SU-DHL-6 (cell line): ENCODE measurements around the gene GTF3C1.

Experiments used
- H2AFZ ChIP-seq: fragments of 200-600 bp; sonication (generic); 2 replicates; pipeline ENCODE4 v1.6.1; 2014; ENCODE audit warnings: low read depth, mild to moderate bottlenecking, moderate library complexity, mixed read lengths, antibody characterized with exemption, low read length; ENCODE audit not compliant: severe bottlenecking
- H3F3A ChIP-seq: fragments of 200-600 bp; shearing (Covaris generic); 2 replicates; pipeline ENCODE4 v1.6.0; 2016; ENCODE audit warnings: antibody characterized with exemption, mild to moderate bottlenecking; ENCODE audit not compliant: insufficient read depth
- H3K27ac ChIP-seq: fragments of 200-600 bp; sonication (generic); 2 replicates; pipeline ENCODE4 v1.5.1; 2016; ENCODE audit warnings: low read depth, mild to moderate bottlenecking, low read length, moderate library complexity, mixed read lengths
- H3K27me3 ChIP-seq: fragments of 200-600 bp; sonication (generic), shearing (Covaris generic); 2 replicates; pipeline ENCODE4 v1.6.0; 2014; ENCODE audit warnings: mild to moderate bottlenecking, low read length
- H3K36me3 ChIP-seq: fragments of 200-600 bp; sonication (generic); 2 replicates; pipeline ENCODE4 v1.6.1; 2014; ENCODE audit warnings: mild to moderate bottlenecking, low read length, mixed read lengths
- H3K4me2 ChIP-seq: fragments of 300-600, 200-600 bp; shearing (Covaris generic), sonication (generic); 2 replicates; pipeline ENCODE4 v1.6.0; 2014; ENCODE audit warnings: low read length, low read depth, mild to moderate bottlenecking; ENCODE audit not compliant: poor library complexity, severe bottlenecking
- H3K4me3 ChIP-seq: fragments of 200-600 bp; sonication (generic); 2 replicates; pipeline ENCODE4 v1.5.1; 2014; ENCODE audit warnings: antibody characterized with exemption, low read length, mild to moderate bottlenecking, mixed read lengths; ENCODE audit not compliant: insufficient read depth, poor library complexity, severe bottlenecking
- H3K79me2 ChIP-seq: fragments of 200-600 bp; sonication (generic); 2 replicates; pipeline ENCODE4 v1.6.1; 2014; ENCODE audit warnings: mild to moderate bottlenecking, low read length, moderate library complexity; ENCODE audit not compliant: insufficient read depth
- H3K9ac ChIP-seq: fragments of 200-600 bp; sonication (generic); 2 replicates; pipeline ENCODE4 v1.7.0; 2014; ENCODE audit warnings: mild to moderate bottlenecking, low read length
- H3K9me2 ChIP-seq: fragments of 200-600 bp; sonication (generic); replicated peaks from 2 replicates; pipeline ENCODE4 v1.6.1; 2014; ENCODE audit warnings: low read length; ENCODE audit not compliant: insufficient read depth
- H3K9me3 ChIP-seq: fragments of 200-600 bp; sonication (generic); 2 replicates; pipeline ENCODE4 v1.6.1; 2014; ENCODE audit warnings: low read length, mixed read lengths; ENCODE audit not compliant: insufficient read depth
- H4K20me1 ChIP-seq: fragments of 200-600 bp; sonication (generic); 2 replicates; pipeline ENCODE4 v1.6.1; 2014; ENCODE audit warnings: low read depth, mild to moderate bottlenecking, antibody characterized with exemption, low read length, moderate library complexity, mixed read lengths
- CTCF ChIP-seq: fragments of 200-600 bp; sonication (generic); IDR thresholded peaks from one replicate; pipeline ENCODE4 v1.5.1; 2017; ENCODE audit warnings: antibody characterized with exemption, mild to moderate bottlenecking, low read length, moderate library complexity; ENCODE audit not compliant: insufficient read depth, poor library complexity, severe bottlenecking
- EZH2phosphoT487 ChIP-seq: fragments of 200-600 bp; sonication (generic), shearing (Covaris generic); conservative IDR thresholded peaks from 2 replicates; pipeline ENCODE4 v1.6.1; 2018; ENCODE audit warnings: mild to moderate bottlenecking, antibody characterized with exemption, low read length, moderate library complexity, mixed read lengths

Gene GTF3C1

GRCh38 chr16:27473101-27473900 lies 76.4 kb downstream of the GTF3C1 start:
- TF ChIP-seq EZH2phosphoT487 = no peak
- no peak for TF ChIP-seq CTCF
- H3K4me2 ChIP-seq = no peak overlapping the region
- H3K36me3 ChIP-seq = 0 out of 2 replicates have a peak, but pooled peaks cover 3% of the 10 kb centered on the region
- no peaks in the 10 kb centered on the region for H4K20me1 ChIP-seq
- no peaks in the 10 kb centered on the region for H3K79me2 ChIP-seq
- no peak overlapping the region for H3K9ac ChIP-seq
- no peaks in the 10 kb centered on the region for H3F3A ChIP-seq
- H3K9me2 ChIP-seq = no peaks in the 10 kb centered on the region
- H3K27me3 ChIP-seq = no peaks in the 10 kb centered on the region
- H3K4me3 ChIP-seq = no peak overlapping the region
- H2AFZ ChIP-seq = no peak overlapping the region
- no peak overlapping the region for H3K27ac ChIP-seq
- H3K9me3 ChIP-seq = no peaks in the 10 kb centered on the region

- Histone ChIP-seq H4K20me1 (no peaks in the 10 kb centered on the region), H3K27me3 (no peaks in the 10 kb centered on the region), H3F3A (no peaks in the 10 kb centered on the region), H3K9ac (no peak overlapping the region), H2AFZ (no peak overlapping the region), H3K4me3 (no peak overlapping the region), H3K9me2 (no peaks in the 10 kb centered on the region), H3K4me2 (no peak overlapping the region), H3K9me3 (no peaks in the 10 kb centered on the region), H3K36me3 (no peaks in the 10 kb centered on the region), H3K79me2 (no peaks in the 10 kb centered on the region), H3K27ac (no peak overlapping the region)
- TF ChIP-seq EZH2phosphoT487 (no peak), CTCF (no peak)
Measured at GRCh38 chr16:27472091-27473020, 77.4 kb downstream of the GTF3C1 start.

- H3K4me2 ChIP-seq = no peak overlapping the region
- H3K9me3 ChIP-seq = no peaks in the 10 kb centered on the region
- H3K9ac ChIP-seq = no peak overlapping the region
- H3K27me3 ChIP-seq = no peaks in the 10 kb centered on the region
- TF ChIP-seq CTCF = no peak
- TF ChIP-seq EZH2phosphoT487 = no peak
- H2AFZ ChIP-seq = no peak overlapping the region
- H3K36me3 ChIP-seq = no peaks in the 10 kb centered on the region
- H3K4me3 ChIP-seq = no peak overlapping the region
- no peaks in the 10 kb centered on the region for H4K20me1 ChIP-seq
- no peaks in the 10 kb centered on the region for H3K9me2 ChIP-seq
- H3K79me2 ChIP-seq = no peaks in the 10 kb centered on the region
- no peak overlapping the region for H3K27ac ChIP-seq
- H3F3A ChIP-seq = no peaks in the 10 kb centered on the region
Measured at GRCh38 chr16:27471661-27472060, 78.1 kb downstream of the GTF3C1 start.
